Measurements from ENCODE around the gene VIPR2. TPM values are rescaled to one million over a fixed set of nuclear protein-coding genes. Genes with fewer than 3 reads are reported as not detected.
A peak's percentile ranks its signal among the peaks of the same experiment; 100 is the strongest.

VIPR2 gene
- total RNA-seq, 4 donors from 2014 or later: 0.33 to 0.56 TPM; not detected in 2

GRCh38 chr7:159115601-159116501 is 28.8 kb downstream of the VIPR2 start:
- H3K27me3 ChIP-seq: peaks cover 3% of the 10 kb centered on the region
- no peaks in the 10 kb centered on the region for H3K4me1 ChIP-seq
- WGBS, 2 donors: 68 to 73% methylated on average over 19 of the region's 19 CpGs
- H3K27ac ChIP-seq: no peak overlapping the region
- H3K9me3 ChIP-seq: no peaks in the 10 kb centered on the region
- H3K36me3 ChIP-seq: no peaks in the 10 kb centered on the region
- no peak for TF ChIP-seq CTCF (IDR thresholded peaks at IDR 0.05)
- TF ChIP-seq POLR2A (IDR thresholded peaks at IDR 0.05): no peak
- no peak for DNase-seq
- H3K4me3 ChIP-seq (replicated peaks in 1 of 3): no peak overlapping the region
- intact Hi-C loops (cut with DNase I): no loop called here

GRCh38 chr7:159114981-159115380 is 29.7 kb downstream of the VIPR2 start:
- H3K4me1 ChIP-seq: no peaks in the 10 kb centered on the region
- intact Hi-C loops (cut with DNase I): no loop called here
- 27 to 33% methylated on average over 7 of the region's 7 CpGs for WGBS, 2 donors
- DNase-seq: peak in 1 of 2 donors; percentile 17
- H3K27me3 ChIP-seq: peaks cover 3% of the 10 kb centered on the region
- no peaks in the 10 kb centered on the region for H3K9me3 ChIP-seq
- no peak overlapping the region for H3K27ac ChIP-seq
- no peak overlapping the region for H3K4me3 ChIP-seq (replicated peaks in 1 of 3)
- no peaks in the 10 kb centered on the region for H3K36me3 ChIP-seq
- TF ChIP-seq CTCF (IDR thresholded peaks at IDR 0.05) (no peak), POLR2A (IDR thresholded peaks at IDR 0.05) (no peak)

- H3K9me3 ChIP-seq: no peaks in the 10 kb centered on the region
- DNase-seq: no peak
- TF ChIP-seq POLR2A (IDR thresholded peaks at IDR 0.05): no peak
- TF ChIP-seq CTCF (IDR thresholded peaks at IDR 0.05): no peak
- H3K36me3 ChIP-seq: no peaks in the 10 kb centered on the region
- intact Hi-C loops (cut with DNase I): no loop called here
- no peaks in the 10 kb centered on the region for H3K4me1 ChIP-seq
- peaks cover 3% of the 10 kb centered on the region for H3K27me3 ChIP-seq
- H3K4me3 ChIP-seq (replicated peaks in 1 of 3): no peak overlapping the region
- H3K27ac ChIP-seq: no peak overlapping the region
- WGBS, 2 donors: 75 to 83% methylated on average over 7 of the region's 7 CpGs
Observed at GRCh38 chr7:159114096-159114495, 30.6 kb downstream of the VIPR2 start.

- DNase-seq: no peak
- H3K9me3 ChIP-seq: no peaks in the 10 kb centered on the region
- peaks cover 3% of the 10 kb centered on the region for H3K27me3 ChIP-seq
- WGBS, 2 donors: 65 to 66% methylated on average over 8 of the region's 8 CpGs
- intact Hi-C loops (cut with DNase I): no loop called here
- no peak overlapping the region for H3K4me3 ChIP-seq (replicated peaks in 1 of 3)
- TF ChIP-seq POLR2A (IDR thresholded peaks at IDR 0.05) (no peak), CTCF (IDR thresholded peaks at IDR 0.05) (no peak)
- H3K27ac ChIP-seq: no peak overlapping the region
- no peaks in the 10 kb centered on the region for H3K4me1 ChIP-seq
- H3K36me3 ChIP-seq: no peaks in the 10 kb centered on the region
Observed at GRCh38 chr7:159113056-159113455, 31.6 kb downstream of the VIPR2 start.
